Measurements from ENCODE around the gene FAM131B. TPM values are rescaled to one million over a fixed set of nuclear protein-coding genes. Genes with fewer than 3 reads are reported as not detected.
A peak's percentile ranks its signal among the peaks of the same experiment; 100 is the strongest.

FAM131B gene
- total RNA-seq, 2 donors from 2014 or later, result 1.9 to 3.6 TPM

- Mint-ChIP-seq H3K4me1 (peaks cover 20% of the 10 kb centered on the region), H3K27ac (no peak overlapping the region), H3K27me3 (ENCODE audit: insufficient read depth) (no peaks in the 10 kb centered on the region), H3K36me3 (ENCODE audit: low read depth) (peaks cover 4% of the 10 kb centered on the region), H3K9me3 (no peaks in the 10 kb centered on the region), H3K4me3 (no peak overlapping the region)
- Histone ChIP-seq H3K9me3 (ENCODE audit: control insufficient read depth, low read length) (no peaks in the 10 kb centered on the region), H3K27ac (ENCODE audit: low read depth, low read length) (no peak overlapping the region), H3K27me3 (ENCODE audit: control insufficient read depth, insufficient read depth, low read length, poor library complexity, severe bottlenecking) (no peaks in the 10 kb centered on the region), H3K9ac (ENCODE audit: extremely low read depth, low read length, poor library complexity, severe bottlenecking) (peak overlapping the region; percentile 88), H3K36me3 (ENCODE audit: control insufficient read depth, insufficient read depth, low read length) (peaks cover 46% of the 10 kb centered on the region), H3K4me1 (ENCODE audit: control insufficient read depth, insufficient read depth, low read length) (peaks cover 10% of the 10 kb centered on the region), H3K4me3 (ENCODE audit: low read length) (peak overlapping the region; percentile 94)
- WGBS, 2 experiments (ENCODE audit: insufficient coverage in 1 of 2, insufficient read length in 1 of 2), result 12 to 28% methylated on average over 2 to 14 of the region's 21 CpGs
- TF ChIP-seq, protein P1, sequence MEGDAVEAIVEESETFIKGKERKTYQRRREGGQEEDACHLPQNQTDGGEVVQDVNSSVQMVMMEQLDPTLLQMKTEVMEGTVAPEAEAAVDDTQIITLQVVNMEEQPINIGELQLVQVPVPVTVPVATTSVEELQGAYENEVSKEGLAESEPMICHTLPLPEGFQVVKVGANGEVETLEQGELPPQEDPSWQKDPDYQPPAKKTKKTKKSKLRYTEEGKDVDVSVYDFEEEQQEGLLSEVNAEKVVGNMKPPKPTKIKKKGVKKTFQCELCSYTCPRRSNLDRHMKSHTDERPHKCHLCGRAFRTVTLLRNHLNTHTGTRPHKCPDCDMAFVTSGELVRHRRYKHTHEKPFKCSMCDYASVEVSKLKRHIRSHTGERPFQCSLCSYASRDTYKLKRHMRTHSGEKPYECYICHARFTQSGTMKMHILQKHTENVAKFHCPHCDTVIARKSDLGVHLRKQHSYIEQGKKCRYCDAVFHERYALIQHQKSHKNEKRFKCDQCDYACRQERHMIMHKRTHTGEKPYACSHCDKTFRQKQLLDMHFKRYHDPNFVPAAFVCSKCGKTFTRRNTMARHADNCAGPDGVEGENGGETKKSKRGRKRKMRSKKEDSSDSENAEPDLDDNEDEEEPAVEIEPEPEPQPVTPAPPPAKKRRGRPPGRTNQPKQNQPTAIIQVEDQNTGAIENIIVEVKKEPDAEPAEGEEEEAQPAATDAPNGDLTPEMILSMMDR (conservative IDR thresholded peaks at IDR 0.05), result no peak
- DNase-seq, result peak; percentile 46
Measured at GRCh38 chr7:143382126-143382790, 19.7 kb upstream of the FAM131B start.

- no peaks in the 10 kb centered on the region for H3K27me3 Mint-ChIP-seq (ENCODE audit: insufficient read depth)
- H3K4me1 Mint-ChIP-seq, result peaks cover 20% of the 10 kb centered on the region
- peak overlapping the region; percentile 88 for H3K9ac ChIP-seq (ENCODE audit: extremely low read depth, low read length, poor library complexity, severe bottlenecking)
- peak; percentile 58 for DNase-seq
- peaks cover 39% of the 10 kb centered on the region for H3K36me3 ChIP-seq (ENCODE audit: control insufficient read depth, insufficient read depth, low read length)
- no peak overlapping the region for H3K4me3 Mint-ChIP-seq
- H3K9me3 Mint-ChIP-seq, result no peaks in the 10 kb centered on the region
- H3K4me3 ChIP-seq (ENCODE audit: low read length), result peak overlapping the region; percentile 94
- TF ChIP-seq, protein P1 (conservative IDR thresholded peaks at IDR 0.05), result no peak
- WGBS, 2 experiments (ENCODE audit: insufficient coverage in 1 of 2, insufficient read length in 1 of 2), result 0 to 2% methylated on average over 13 to 63 of the region's 64 CpGs
- no peaks in the 10 kb centered on the region for H3K9me3 ChIP-seq (ENCODE audit: control insufficient read depth, low read length)
- peaks cover 4% of the 10 kb centered on the region for H3K36me3 Mint-ChIP-seq (ENCODE audit: low read depth)
- H3K27ac Mint-ChIP-seq, result no peak overlapping the region
- no peaks in the 10 kb centered on the region for H3K27me3 ChIP-seq (ENCODE audit: control insufficient read depth, insufficient read depth, low read length, poor library complexity, severe bottlenecking)
- H3K4me1 ChIP-seq (ENCODE audit: control insufficient read depth, insufficient read depth, low read length), result peaks cover 10% of the 10 kb centered on the region
- peak overlapping the region; percentile 21 for H3K27ac ChIP-seq (ENCODE audit: low read depth, low read length)
Measured at GRCh38 chr7:143381427-143382125, 19.1 kb upstream of the FAM131B start.

GRCh38 chr7:143380646-143381426 is 18.3 kb upstream of the FAM131B start, which contains the start of gene ZYX:
Gene ZYX, plus strand, starts transcription at chr7:143381345. Its CDS starts 227 bp downstream, at chr7:143381572.
- H3K27me3 Mint-ChIP-seq (ENCODE audit: insufficient read depth), result no peaks in the 10 kb centered on the region
- H3K4me3 Mint-ChIP-seq, result no peak within 1 kb of the TSS
- peak within 1 kb of the TSS; percentile 81 for H3K27ac Mint-ChIP-seq
- Histone ChIP-seq H3K27me3 (ENCODE audit: control insufficient read depth, insufficient read depth, low read length, poor library complexity, severe bottlenecking) (no peaks in the 10 kb centered on the region), H3K27ac (ENCODE audit: low read depth, low read length) (peak within 1 kb of the TSS; percentile 96), H3K36me3 (ENCODE audit: control insufficient read depth, insufficient read depth, low read length) (peaks cover 32% of the 10 kb centered on the region), H3K9ac (ENCODE audit: extremely low read depth, low read length, poor library complexity, severe bottlenecking) (peak within 1 kb of the TSS; percentile 98), H3K4me3 (ENCODE audit: low read length) (peak within 1 kb of the TSS; percentile 94), H3K4me1 (ENCODE audit: control insufficient read depth, insufficient read depth, low read length) (peaks cover 10% of the 10 kb centered on the region), H3K9me3 (ENCODE audit: control insufficient read depth, low read length) (no peaks in the 10 kb centered on the region)
- TF ChIP-seq, protein P1 (conservative IDR thresholded peaks at IDR 0.05), result no peak
- peaks cover 21% of the 10 kb centered on the region for H3K4me1 Mint-ChIP-seq
- 0% methylated on average over 10 to 70 of the region's 72 CpGs for WGBS, 2 experiments (ENCODE audit: insufficient coverage in 1 of 2, insufficient read length in 1 of 2)
- H3K36me3 Mint-ChIP-seq (ENCODE audit: low read depth), result peaks cover 4% of the 10 kb centered on the region
- H3K9me3 Mint-ChIP-seq, result no peaks in the 10 kb centered on the region
- peak; percentile 98 for DNase-seq

All from endodermal cell (in vitro differentiated cells).